GM19238 (cell line): Measurements from ENCODE around the gene KIAA0753.
"Not testable (repeated sequence)": the region's sequence is repeated elsewhere in the genome, so short reads cannot be mapped to it uniquely, and the experiment has no call there.

Experiments
- DNase-seq: peaks from one replicate; pipeline ENCODE4 v3.0.0; 2011; ENCODE audit warnings: low spot score; ENCODE audit not compliant: insufficient read length

KIAA0753 gene

DNA sequence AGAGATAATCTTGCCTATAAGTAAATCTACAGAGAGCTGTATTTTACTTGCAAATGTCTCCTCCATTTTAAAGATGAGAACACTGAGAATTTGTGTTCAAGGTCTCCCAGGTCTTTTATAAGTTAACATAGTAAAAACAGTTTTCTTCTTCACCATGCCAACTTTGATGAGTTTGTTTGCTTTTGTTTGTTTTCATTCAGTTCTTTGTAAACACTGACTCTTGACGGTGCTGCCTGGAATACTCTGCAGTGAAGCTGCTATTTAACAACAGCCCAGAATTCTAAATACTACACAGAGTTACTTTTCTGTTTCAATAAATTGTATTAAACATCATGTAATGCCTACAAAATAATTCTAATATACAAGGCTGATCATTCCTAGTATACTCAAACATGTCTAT, 42.8 kb downstream of the KIAA0753 start:
- DNase-seq, result no peak

DNA sequence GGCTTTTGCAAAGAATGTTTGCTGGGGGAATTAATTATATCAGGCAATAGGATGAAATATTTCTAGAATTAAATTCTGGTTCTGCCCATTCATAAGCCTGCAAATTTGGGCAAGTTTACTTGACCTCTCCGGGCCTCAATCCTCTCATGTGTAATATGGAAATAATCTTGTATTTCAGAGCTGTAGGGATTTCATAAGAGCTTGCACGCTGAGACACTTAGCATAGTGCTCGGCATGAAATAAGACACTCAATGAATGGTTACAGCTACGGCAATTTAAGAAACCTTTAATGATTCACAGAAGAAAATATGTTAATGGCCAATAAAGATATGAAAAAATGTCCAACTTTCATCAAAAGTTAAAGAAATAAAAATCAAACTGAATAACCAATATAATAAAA, 43.6 kb downstream of the KIAA0753 start:
- no peak for DNase-seq

DNA sequence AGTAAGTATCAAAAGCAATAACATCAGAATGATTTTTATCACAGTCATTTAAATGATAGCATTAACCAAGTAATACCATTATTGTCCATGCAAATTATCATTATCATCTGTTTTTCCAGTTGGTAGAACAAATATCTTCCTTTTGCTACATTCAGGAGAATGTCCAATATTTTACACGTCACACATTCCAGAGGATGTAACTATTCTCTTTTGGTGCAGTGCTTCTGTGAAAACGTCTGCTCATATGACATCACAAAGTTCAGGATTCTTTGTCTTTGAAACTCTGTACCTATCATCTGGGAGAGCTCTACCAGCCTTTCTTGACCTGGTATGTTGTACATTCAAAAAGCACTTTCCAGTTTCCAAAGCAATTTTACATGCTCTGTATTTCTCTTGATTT, 44.0 kb downstream of the KIAA0753 start:
- DNase-seq, result no peak

DNA sequence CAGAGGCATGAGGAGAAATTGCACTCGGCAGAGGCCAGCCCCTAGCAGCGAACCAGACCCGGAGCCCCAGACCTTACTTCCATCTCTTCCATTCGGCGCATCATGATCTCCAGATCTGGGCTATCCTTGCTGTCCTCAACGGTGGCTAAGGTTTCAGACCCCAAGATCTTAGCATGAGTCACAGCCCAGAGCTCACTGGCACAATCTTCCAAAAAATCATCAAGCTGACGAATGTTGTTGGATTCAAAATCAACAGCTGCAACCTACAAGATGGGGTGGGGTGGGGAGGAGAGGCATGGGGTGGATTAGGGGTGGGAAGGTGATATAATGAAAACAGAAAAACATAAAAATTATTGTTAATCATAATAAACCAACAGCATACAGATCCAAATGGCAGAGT, 44.4 kb downstream of the KIAA0753 start:
- DNase-seq, result no peak

DNA sequence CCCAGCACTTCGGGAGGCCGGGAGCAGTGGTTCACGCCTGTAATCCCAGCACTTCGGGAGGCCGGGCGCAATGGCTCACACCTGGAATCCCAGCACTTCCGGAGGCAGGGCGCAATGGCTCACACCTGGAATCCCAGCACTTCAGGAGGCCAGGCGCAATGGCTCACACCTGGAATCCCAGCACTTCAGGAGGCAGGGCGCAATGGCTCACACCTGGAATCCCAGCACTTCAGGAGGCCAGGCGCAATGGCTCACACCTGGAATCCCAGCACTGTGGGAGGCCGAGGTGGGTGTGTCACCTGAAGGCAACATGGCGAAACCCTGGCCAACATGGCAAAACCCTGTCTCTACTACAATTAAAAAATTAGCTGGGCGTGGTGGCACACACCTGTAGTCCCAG, 47.1 kb downstream of the KIAA0753 start:
- not testable (repeated sequence) for DNase-seq

DNA sequence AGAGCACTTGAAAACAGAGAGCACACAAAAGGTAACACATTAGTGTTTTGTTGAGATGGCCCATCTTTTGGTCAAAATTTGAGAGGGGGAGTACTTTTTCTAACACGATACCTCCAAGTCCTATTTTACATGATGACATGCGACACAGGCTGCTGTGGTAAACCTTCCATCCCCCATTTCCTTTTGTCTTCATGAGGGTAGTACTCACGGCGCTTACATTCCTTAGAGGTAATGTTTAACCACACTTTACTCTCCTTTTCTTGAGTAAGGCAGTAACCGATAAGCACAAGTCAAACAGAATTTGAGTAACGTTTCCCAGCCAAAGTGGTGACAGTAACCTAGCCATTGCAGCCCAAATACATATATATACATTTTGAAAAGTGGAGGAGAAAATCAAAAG, 48.3 kb downstream of the KIAA0753 start:
- no peak for DNase-seq

DNA sequence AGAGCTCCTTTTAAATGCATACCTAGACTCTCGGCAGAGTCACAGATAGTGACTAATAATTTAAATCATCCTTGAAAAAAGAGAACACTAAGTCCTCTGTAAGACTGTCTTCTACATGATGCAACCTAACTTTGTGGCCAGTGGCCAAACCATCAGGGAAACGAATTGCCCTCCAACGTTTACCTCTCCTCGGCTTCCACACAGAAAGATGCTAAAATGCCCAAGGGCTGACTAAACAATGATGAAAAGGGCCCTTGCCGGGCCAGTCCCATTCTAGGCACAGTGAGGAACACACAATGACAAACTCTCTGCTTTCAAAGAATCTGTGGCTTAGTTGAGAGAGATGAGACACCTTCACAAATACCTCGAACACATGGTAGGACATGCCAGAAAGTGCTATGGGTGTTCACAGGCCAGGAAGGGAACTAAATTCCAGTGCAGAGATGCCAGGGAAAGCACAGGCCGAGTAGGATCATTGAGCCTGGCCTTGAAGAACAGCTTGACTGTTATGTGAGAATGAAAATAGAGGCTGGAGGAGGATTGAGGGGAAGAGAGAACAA, 48.8 kb downstream of the KIAA0753 start:
- no peak for DNase-seq

DNA sequence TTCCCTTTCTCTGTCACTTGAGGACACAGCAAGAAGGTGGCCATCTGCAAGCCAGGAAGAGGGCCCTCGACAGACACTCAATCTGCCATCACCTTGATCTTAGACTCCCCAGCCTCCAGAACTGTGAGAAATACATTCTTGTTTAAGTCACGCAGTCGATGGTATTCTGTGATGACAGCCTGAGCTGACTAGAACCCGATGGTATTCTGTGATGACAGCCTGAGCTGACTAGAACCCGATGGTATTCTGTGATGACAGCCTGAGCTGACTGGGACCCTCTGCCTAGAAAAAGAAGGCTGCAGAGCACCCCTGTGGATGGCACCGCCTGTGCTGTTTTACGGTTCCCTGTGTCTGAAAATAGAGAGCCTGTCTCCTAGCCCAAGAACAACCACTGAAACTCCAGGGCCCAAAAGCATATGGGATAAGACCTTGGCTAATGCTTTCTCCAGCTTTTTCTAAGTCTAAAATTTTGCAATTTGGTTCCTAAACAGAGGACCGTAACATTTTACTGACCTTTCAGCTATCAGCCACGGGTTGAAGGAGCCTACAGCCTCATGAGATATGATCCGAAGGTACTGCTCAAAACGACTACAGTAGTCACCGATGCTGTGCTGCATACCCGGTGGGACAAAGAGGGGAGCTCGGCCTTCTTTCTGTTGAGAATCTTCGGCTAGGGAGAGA, 51.1 kb downstream of the KIAA0753 start:
- no peak for DNase-seq

DNA sequence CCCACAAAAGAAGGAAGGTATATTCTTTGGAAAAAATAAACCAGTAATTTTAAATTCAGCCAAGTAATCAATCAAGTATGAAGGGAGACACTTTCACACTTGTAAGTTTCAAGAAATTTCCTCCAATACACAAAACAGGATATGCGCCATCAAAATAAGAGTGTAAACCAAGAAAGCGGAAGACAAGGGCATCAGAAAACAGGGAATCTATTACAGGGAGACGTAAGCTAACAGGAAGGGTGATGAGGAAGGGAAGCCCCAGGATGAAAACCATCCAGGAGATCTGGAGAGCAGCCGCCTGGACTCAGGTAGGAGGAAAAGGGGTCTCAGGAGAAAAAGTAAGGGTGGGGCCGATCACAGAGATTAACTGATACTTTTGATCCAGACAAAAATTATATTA, 52.3 kb downstream of the KIAA0753 start:
- DNase-seq, result no peak

DNA sequence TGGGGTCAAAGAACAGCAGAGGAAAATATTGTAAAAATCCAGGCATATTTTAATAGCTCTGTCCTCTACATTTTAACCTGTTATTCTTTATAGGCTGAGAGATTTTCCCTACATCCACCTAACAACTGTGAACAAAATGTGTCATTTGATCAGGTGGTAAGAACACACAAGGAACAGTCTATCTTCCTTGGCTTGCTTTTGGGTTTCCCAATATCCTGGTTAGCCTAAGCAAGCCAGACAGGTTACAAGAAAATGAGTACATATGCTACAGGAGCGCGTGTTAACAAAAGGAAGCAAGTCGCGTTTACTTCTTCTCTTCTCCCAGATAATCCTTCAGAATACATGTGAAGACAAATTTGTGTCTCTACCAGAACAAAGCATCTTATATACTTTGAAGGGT, 53.2 kb downstream of the KIAA0753 start:
- no peak for DNase-seq

DNA sequence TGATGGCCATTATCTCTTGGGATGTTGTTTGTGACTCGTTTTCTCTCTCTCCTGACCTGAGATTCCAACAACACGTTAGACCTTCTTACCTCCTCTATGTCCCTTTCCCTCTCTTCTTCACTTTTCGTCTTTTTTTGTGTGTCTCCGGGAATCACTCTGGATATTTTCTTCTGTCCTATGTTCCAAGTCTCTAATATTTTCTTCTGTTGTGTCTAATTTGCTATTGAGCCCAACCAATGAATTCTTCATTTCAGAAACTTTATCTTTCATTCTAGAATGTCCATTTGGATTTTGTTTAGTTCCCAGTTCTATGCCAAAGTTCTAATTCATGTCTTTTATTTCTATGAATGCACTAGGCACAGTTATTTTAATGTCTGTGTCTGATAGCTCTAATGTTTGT, 57.1 kb downstream of the KIAA0753 start:
- no peak for DNase-seq

DNA sequence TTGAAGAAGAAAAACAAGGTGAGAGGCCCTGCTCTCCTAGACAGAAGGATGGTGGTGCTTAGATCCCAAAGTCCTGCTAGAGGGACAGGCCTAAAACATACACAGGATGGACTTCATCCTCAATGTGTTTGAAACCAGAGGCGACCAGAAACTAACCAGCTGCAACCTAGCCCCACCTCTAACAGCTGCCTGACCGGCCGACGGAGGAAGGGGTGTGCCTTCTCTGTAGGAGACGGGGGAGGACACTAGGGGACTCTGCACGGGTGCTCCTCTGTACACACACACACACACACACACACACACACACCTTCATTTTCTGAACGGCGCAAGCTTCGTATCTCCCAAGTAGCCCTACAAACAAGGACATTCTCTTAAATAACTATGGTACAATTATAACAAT, 59.9 kb downstream of the KIAA0753 start:
- no peak for DNase-seq

DNA sequence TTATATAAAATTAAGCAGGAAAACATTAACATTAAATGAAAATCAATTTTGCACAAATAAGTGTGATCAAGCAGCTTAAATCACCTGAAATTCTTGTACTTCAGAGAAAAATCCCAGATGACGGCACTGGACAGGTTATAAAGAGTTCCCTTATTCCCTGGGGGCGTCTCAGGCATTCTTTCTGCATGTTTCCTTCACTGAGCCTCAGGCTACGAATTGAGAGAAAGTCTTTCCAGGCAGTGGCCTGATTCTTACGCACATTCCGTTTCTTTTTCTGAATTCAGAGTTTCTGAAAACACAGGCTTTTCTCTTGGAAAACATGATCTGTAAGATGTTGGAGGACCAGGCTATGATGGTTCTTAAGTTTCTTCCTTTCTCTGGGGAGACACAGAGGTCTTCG, 62.0 kb downstream of the KIAA0753 start:
- DNase-seq, result no peak

DNA sequence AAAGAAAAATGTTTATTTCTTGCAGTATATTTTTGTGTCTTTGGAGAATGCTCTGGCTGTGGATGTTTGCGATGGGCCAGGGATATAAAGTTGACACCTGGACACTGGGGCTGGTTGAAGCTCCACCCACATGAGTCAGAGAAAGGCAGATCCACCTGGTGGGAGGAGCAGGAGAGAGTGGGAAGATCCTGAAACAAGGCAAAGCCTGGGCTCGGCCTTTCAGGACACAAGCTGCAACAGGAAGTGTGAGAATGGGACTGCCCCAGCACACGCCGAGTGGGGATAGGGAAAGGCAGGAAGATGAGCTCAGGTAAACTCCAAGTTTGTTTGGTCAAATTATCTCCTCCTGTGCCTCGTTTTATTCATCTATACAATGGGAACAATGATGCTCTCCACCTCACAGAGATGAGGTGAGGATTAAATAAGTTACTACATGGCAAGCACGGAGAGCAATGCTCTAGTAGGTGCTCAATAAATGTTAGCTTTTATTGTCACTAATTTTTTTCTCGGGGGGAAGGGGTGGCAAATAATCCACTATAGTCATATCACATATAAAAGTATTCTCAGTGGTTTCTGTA, 62.7 kb downstream of the KIAA0753 start:
- no peak for DNase-seq

DNA sequence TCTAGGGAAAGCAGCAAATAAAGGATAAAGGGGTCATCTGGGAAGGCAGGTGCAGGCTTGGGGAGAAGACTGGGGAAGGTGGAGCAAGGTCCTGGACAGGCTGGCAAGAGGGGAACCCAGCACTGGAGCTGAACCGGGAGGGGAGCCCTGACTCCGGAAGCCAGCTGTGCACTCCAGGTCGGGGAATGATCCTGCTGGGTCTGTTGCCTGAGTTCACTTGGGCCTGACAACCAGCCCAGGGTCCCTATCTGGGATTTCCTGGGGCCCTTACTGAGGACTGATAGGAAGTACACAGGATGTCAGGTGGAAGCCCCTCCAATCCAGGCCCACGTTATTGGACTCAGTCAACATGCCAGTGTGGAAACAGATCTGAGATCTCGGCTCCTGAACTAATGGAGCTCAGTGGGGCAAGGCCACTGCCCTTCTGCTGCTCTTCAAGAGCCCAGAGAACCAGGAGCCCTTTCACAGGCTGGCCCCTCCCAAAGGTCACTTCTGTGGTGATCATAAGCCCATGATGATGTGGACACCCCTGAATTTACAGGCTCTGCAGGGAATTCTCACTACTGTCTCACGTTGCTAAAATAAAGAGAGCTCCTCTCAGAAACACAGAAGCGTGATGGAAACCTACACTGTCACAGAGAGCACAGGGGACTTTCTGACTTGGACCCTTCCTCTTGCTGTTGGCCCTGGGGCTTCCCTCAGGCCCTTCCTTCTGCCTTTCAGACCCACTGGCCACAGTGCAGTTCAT, 64.3 kb downstream of the KIAA0753 start:
- DNase-seq, result no peak

DNA sequence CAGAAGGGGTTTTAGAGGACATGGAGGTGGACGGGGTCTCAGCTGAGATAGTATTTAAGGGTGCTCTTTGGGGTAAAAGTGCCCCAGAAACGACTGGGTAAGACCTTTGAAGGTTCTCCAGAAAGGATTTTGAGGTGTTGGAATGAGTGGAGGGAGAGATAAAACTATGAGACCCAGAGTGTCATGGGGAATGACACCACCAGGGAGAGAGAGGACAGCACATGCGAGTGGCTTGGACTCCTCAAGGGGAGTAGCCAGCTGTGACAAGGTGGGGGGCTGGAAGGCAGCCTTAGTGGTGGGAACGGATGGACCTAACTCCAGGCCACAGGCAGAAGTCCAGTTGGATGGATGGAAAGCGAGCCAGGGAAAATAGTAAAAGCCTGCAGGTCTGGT, 64.9 kb downstream of the KIAA0753 start:
- no peak for DNase-seq

DNA sequence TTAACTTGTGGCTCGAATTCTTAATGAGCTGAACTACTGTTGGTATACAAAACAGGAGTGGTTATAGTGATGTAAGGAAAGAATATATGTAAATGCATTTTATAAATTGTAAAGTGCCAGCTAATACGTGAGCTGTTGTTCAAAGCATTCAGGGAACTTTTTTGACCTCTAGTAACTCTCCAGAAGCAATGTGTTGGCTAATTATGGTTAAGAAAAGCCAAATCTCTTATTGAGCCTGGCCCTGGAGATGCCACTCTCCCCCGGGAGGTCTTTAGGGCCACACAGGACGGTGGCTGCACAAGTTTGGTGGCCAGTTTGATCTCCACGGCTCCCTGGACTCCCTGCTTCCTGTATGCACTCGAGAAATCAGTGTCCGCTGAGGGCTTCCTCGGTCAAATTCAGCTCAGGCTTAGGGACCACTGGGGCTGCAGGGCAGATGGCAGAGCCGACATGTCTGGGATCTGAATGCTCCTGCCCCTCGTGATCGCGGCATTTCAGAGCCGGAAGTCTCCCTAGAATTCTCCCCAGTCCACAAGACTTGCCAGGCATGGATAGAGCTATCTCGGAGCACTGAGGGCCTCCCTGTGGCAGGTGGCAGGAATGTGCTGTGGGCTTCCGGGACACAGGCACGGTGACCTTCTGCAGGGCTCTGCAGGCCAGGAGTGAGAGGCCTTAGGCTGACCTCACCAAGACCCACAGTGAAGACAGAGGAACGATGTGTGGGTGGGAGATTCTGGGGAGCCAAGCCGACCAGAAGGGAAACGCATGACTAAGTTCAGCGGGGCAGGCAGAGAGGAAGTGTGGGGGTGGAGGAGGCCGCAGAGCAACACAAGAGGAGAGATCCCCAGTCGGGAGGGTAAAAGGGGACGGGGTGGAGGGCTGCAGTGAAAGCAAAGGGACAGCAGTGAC, 65.6 kb downstream of the KIAA0753 start:
- DNase-seq, result peak; percentile 47

DNA sequence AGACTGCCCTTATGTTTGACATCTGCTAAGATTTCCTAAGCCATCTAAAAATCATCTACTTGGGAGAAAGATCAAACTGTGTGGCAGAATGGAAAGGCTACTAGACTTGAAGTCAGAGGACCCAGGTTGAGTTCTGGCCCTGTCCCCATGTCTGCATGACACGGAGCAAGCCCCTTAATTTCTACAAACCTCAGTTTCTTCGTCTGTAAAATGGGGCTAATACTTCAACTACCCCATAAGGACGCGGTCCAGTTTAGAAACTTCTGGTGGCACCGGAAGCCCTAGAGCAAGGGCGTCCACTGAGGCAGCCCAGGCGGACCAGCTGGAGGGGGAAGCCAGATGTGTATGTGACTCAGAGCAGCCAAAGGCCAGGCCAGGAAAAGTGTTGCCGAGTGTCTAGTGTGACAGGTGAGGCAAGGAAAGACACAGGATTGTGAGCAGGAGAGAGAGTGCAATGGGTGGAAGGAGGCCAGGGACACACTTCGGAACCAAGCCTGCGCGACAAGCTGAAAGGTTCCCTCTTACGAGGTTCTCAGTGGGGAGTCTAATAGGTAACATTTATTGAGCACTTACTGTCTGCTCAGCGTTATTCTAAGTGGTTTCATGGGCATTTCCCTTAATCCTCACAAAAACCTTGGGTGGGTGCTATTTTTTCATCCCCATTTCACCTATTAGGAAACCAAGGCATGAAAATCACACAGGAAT, 66.4 kb downstream of the KIAA0753 start:
- no peak for DNase-seq

DNA sequence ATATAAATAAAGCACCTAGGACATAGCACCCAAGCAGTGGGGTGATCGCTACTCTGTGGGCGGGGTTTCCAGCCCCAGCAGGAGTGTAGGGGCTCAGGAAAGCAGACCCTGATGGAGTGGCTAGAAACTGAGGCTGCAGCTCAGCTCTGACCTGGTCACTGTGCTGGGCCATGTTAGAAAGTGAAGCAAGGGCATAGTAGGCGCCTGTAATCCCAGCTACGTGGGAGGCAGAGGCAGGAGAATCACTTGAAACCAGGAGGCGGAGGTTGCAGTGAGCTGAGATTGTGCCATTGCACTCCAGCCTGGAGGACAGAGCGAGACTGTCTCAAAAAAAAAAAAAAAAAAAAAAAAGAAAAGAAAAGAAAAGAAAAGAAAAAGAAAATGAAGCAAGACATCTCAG, 67.0 kb downstream of the KIAA0753 start:
- not testable (repeated sequence) for DNase-seq

DNA sequence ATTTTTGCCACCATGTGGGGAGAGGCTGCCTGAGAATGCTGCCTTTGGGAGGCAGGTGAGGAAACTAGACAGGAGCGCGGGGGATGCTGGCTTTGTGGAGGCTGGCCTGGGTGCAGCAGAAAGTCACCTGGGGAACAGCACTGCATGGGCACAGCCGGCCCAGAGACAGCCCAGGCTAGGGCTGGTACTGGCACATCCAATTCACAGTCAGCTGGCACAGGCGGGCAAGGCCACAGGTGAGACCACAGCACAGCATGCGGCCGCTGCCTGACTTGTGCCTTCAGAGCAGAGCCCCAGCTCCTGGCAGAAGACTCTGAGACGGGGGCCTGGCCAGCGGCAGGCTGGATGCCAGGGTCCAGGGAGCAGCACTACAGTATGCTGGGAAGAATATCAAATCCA, 67.5 kb downstream of the KIAA0753 start:
- no peak for DNase-seq

DNA sequence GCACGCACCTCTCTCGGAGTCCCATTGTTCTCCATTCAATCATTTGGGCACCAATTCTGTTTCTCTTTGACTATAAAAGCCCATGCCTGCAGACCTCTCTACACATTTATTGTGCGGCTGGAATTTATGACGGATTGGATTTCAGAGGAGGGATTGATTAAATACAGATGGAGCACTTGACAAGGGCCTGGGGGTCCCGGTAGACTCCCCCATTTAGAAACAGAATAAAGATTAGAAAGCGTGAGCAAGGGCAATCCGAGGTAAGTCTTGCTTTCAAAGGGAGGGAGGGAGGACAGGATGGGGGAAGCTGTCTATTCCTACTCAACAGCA, 69.1 kb downstream of the KIAA0753 start:
- DNase-seq, result no peak
